PC-9 (cell line): ENCODE measurements around the gene FASTK.

ENCODE experiments used
- EZH2 ChIP-seq: fragments of 200-600 bp; sonication (generic); IDR thresholded peaks from 2 replicates; pipeline ENCODE4 v1.8.0; 2017; ENCODE audit warnings: antibody characterized with exemption, low read depth
- TF ChIP-seq, protein P1 (sequence below): fragments of 200-600 bp; sonication (generic); conservative IDR thresholded peaks from 2 replicates; pipeline ENCODE4 v1.6.1; 2017; ENCODE audit warnings: mixed run types, antibody characterized with exemption, mild to moderate bottlenecking, moderate library complexity

DNA sequence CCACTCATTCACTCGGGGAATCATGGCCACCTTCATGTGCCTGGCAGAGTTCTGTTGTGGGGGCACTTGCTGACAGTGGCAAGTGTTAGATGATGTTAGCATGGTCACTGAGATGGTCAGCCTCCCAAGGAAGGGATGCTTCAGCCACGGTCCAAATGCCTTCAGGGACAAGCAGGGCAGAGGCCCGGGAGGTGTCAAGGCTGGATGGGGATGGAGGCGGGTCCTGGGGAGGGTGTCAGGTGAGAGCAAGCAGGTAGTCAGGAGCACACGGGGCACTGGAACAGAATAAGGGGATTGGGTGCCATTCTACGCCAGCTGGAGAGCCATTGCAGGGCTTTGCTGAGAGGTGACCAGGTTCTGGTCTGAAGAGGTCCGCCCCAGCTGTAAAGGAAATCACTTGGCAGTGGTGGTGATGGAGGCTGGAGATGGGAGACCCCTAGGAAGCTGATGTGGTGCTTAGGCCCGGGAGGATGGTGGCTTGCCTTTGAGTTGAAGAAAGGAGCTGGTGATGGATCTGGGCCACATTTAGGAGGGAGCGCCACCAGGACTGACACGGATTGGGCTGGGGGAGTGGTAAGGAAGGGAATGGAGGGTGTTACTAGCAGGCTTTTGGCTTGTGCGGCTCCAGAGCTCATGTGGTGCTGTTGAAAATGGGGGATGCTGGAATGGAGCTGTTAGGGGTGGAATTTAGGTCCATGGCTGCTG lies 29.8 kb upstream of the FASTK start:
- TF ChIP-seq, protein P1, sequence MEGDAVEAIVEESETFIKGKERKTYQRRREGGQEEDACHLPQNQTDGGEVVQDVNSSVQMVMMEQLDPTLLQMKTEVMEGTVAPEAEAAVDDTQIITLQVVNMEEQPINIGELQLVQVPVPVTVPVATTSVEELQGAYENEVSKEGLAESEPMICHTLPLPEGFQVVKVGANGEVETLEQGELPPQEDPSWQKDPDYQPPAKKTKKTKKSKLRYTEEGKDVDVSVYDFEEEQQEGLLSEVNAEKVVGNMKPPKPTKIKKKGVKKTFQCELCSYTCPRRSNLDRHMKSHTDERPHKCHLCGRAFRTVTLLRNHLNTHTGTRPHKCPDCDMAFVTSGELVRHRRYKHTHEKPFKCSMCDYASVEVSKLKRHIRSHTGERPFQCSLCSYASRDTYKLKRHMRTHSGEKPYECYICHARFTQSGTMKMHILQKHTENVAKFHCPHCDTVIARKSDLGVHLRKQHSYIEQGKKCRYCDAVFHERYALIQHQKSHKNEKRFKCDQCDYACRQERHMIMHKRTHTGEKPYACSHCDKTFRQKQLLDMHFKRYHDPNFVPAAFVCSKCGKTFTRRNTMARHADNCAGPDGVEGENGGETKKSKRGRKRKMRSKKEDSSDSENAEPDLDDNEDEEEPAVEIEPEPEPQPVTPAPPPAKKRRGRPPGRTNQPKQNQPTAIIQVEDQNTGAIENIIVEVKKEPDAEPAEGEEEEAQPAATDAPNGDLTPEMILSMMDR = no peak
- TF ChIP-seq EZH2 = no peak
